ENCODE data around the gene SPNS3.

- TF ChIP-seq CTCF (IDR thresholded peaks at IDR 0.05) (no peak), POLR2A (IDR thresholded peaks at IDR 0.05) (no peak), EP300 (IDR thresholded peaks at IDR 0.05) (no peak)
These were observed 85.6 kb downstream of the SPNS3 start for GRCh38 chr17:4519361-4519788.
